HuH-7 (cell line): Measurements from ENCODE around the gene CIITA.
"Not testable (repeated sequence)": the region's sequence is repeated elsewhere in the genome, so short reads cannot be mapped to it uniquely, and the experiment has no call there.

Experiments used
- DNase-seq: peaks from one replicate; pipeline ENCODE4 v3.0.0; 2011; ENCODE audit warnings: low spot score

Gene CIITA

GRCh38 chr16:10921536-10922327 lies 44.7 kb downstream of the CIITA start:
- DNase-seq = no peak

- no peak for DNase-seq
These were observed 45.5 kb downstream of the CIITA start for GRCh38 chr16:10922328-10923145.

- no peak for DNase-seq
These were observed 46.2 kb downstream of the CIITA start for GRCh38 chr16:10923146-10923649.

- no peak for DNase-seq
These were observed 46.7 kb downstream of the CIITA start for GRCh38 chr16:10923650-10924214.

- DNase-seq = not testable (repeated sequence)
These were observed 48.3 kb downstream of the CIITA start for GRCh38 chr16:10925285-10925684.

GRCh38 chr16:10926094-10926493 lies 49.1 kb downstream of the CIITA start:
- DNase-seq = no peak

GRCh38 chr16:10926867-10927266 lies 49.9 kb downstream of the CIITA start:
- DNase-seq = no peak

- no peak for DNase-seq
These were observed 50.6 kb downstream of the CIITA start for GRCh38 chr16:10927497-10928112.

- DNase-seq = not testable (repeated sequence)
These were observed 52.1 kb downstream of the CIITA start for GRCh38 chr16:10929097-10929496.

- no peak for DNase-seq
These were observed 53.1 kb downstream of the CIITA start for GRCh38 chr16:10929853-10930754.

- no peak for DNase-seq
These were observed 53.7 kb downstream of the CIITA start for GRCh38 chr16:10930755-10931093.

- no peak for DNase-seq
These were observed 54.1 kb downstream of the CIITA start for GRCh38 chr16:10931134-10931533.

GRCh38 chr16:10931977-10932632 lies 55.1 kb downstream of the CIITA start:
- no peak for DNase-seq

- DNase-seq = no peak
These were observed 56.1 kb downstream of the CIITA start for GRCh38 chr16:10932959-10933710.

- no peak for DNase-seq
These were observed 56.9 kb downstream of the CIITA start for GRCh38 chr16:10933865-10934264.

- DNase-seq = no peak
These were observed 57.5 kb downstream of the CIITA start for GRCh38 chr16:10934325-10935107.

GRCh38 chr16:10935226-10935915 lies 58.4 kb downstream of the CIITA start:
- DNase-seq = no peak

GRCh38 chr16:10936272-10936984 lies 59.4 kb downstream of the CIITA start:
- DNase-seq = no peak
